Transverse colon (tissue), 4 donors: ENCODE measurements around the gene GSG1L2. TPM values are rescaled to one million over a fixed set of nuclear protein-coding genes. Genes with fewer than 3 reads are reported as not detected.

Experiments used
- DNase-seq: peaks from one replicate; pipeline ENCODE4 v3.0.0-alpha.2; 2019
- H3K27ac ChIP-seq, 4 donors: fragments of 200-600 bp; sonication (generic); 2 replicates each; pipeline ENCODE4 v1.5.1; 2016 to 2018; ENCODE audit warnings: inconsistent platforms in 4 of 4
- H3K27me3 ChIP-seq: fragments of 200-600 bp; sonication (generic); 2 replicates; pipeline ENCODE4 v1.5.1; 2017; ENCODE audit warnings: inconsistent platforms
- H3K36me3 ChIP-seq, 4 donors: fragments of 200-600 bp; sonication (generic); 2 replicates each; pipeline ENCODE4 v1.5.1; 2017 to 2019; ENCODE audit warnings: inconsistent platforms in 4 of 4
- H3K4me1 ChIP-seq, 4 donors: fragments of 200-600 bp; sonication (generic); 2 replicates each; pipeline ENCODE4 v1.5.1; 2017 to 2020; ENCODE audit warnings: inconsistent platforms in 4 of 4
- H3K4me3 ChIP-seq, 4 donors: fragments of 200-600 bp; sonication (generic); 1 replicate in 1 of 4; 2 replicates in 3 of 4; pipeline versions ENCODE4 v1.5.1 to v1.6.1; 2017 to 2019; ENCODE audit warnings: inconsistent platforms in 4 of 4
- H3K9me3 ChIP-seq, 2 donors: fragments of 200-600 bp; sonication (generic); 2 replicates each; pipeline ENCODE4 v1.5.1; 2017 to 2019; ENCODE audit warnings: inconsistent platforms in 2 of 2
- CTCF ChIP-seq, 5 experiments: fragments of 200-600 bp in 3 of 5; fragments of 450-650 bp in 2 of 5; sonication (generic) in 3 of 5; IDR thresholded peaks; 1 replicate in 2 of 5; 2 replicates in 3 of 5; pipeline ENCODE4 v1.5.1; 2016 to 2017; ENCODE audit warnings: antibody characterized with exemption in 5 of 5, inconsistent platforms in 3 of 5, mild to moderate bottlenecking in 2 of 5, moderate library complexity in 1 of 5
- EP300 ChIP-seq: sonication (generic); formaldehyde crosslinking; IDR thresholded peaks from one replicate; pipeline ENCODE4 v1.6.1; 2017; ENCODE audit warnings: antibody characterized with exemption, low read depth
- POLR2A ChIP-seq: fragments of 450-650 bp; IDR thresholded peaks from one replicate; pipeline ENCODE4 v1.6.1; 2016; ENCODE audit warnings: antibody characterized with exemption, mild to moderate bottlenecking, moderate library complexity
- POLR2AphosphoS5 ChIP-seq, 3 donors: sonication (generic); formaldehyde crosslinking; IDR thresholded peaks; one replicate each; pipeline ENCODE4 v1.6.1; 2016; ENCODE audit warnings: antibody characterized with exemption in 3 of 3
- WGBS, 2 donors: methylation state at CpG; one replicate each; pipeline ENCODE4 v1.1.5; 2018; ENCODE audit warnings: low coverage in 1 of 2; 5-methylcytosine and 5-hydroxymethylcytosine counted together
- in situ Hi-C, 4 donors: fragments of 200-750 bp; cut with MboI; loops; one replicate each; pipeline versions ENCODE4 v1.15.0 to v1.15.1; 2017; ENCODE audit warnings: low sequenced_read_pairs in 3 of 4, low pct_ligation_motif_present in 1 of 4, low pct_unique_long_range_greater_than_20kb in 1 of 4
- intact Hi-C: fragments of 100-400 bp; cut with DNase I; formaldehyde crosslinking; loops from one replicate; pipeline ENCODE4 v1.15.1; 2023; ENCODE audit warnings: low total_unique reads
- total RNA-seq, 4 donors: library from RNA; depleted of rRNA; stranded (reverse); fragments of >200 nt; gene quantifications; one replicate each; pipeline ENCODE4 v1.1.0, GENCODE V29; 2016

Gene GSG1L2
- total RNA-seq, 4 donors from 2014 or later: not detected

- Histone ChIP-seq H3K4me1 (no peaks in the 10 kb centered on the region), H3K9me3 (no peaks in the 10 kb centered on the region), H3K4me3 (no peak overlapping the region), H3K27me3 (no peaks in the 10 kb centered on the region), H3K27ac (no peak overlapping the region), H3K36me3 (no peaks in the 10 kb centered on the region)
- WGBS, 2 donors: 77% methylated on average over 7 of the region's 7 CpGs; no CpG with 5 or more reads in 1 of the 2 donors
- intact Hi-C loops (no loop called here), in situ Hi-C loops (no loop called here)
- no peak for TF ChIP-seq POLR2A
- no peak for TF ChIP-seq EP300
- TF ChIP-seq CTCF (IDR thresholded peaks at IDR 0.05): no peak
- no peak for TF ChIP-seq POLR2AphosphoS5 (IDR thresholded peaks at IDR 0.05)
- no peak for DNase-seq
Observed at GRCh38 chr17:9798724-9799123, 23.2 kb downstream of the GSG1L2 start.

- Histone ChIP-seq H3K4me1 (no peaks in the 10 kb centered on the region), H3K27ac (no peak overlapping the region), H3K4me3 (no peak overlapping the region), H3K9me3 (no peaks in the 10 kb centered on the region), H3K27me3 (no peaks in the 10 kb centered on the region), H3K36me3 (no peaks in the 10 kb centered on the region)
- intact Hi-C loops: no loop called here
- in situ Hi-C loops: no loop called here
- WGBS, 2 donors: 35 to 67% methylated on average over 2 to 3 of the region's 3 CpGs
- no peak for DNase-seq
- TF ChIP-seq POLR2A: no peak
- no peak for TF ChIP-seq CTCF (IDR thresholded peaks at IDR 0.05)
- no peak for TF ChIP-seq POLR2AphosphoS5 (IDR thresholded peaks at IDR 0.05)
- TF ChIP-seq EP300: no peak
Observed at GRCh38 chr17:9798008-9798407, 23.9 kb downstream of the GSG1L2 start.

- Histone ChIP-seq H3K9me3 (no peaks in the 10 kb centered on the region), H3K4me1 (no peaks in the 10 kb centered on the region), H3K4me3 (no peak overlapping the region), H3K27ac (no peak overlapping the region), H3K36me3 (no peaks in the 10 kb centered on the region), H3K27me3 (no peaks in the 10 kb centered on the region)
- in situ Hi-C loops: no loop called here
- no peak for DNase-seq
- intact Hi-C loops: no loop called here
- 76 to 93% methylated on average over 3 to 15 of the region's 15 CpGs for WGBS, 2 donors
- no peak for TF ChIP-seq CTCF (IDR thresholded peaks at IDR 0.05)
- no peak for TF ChIP-seq POLR2A
- TF ChIP-seq POLR2AphosphoS5 (IDR thresholded peaks at IDR 0.05): no peak
- no peak for TF ChIP-seq EP300
Observed at GRCh38 chr17:9792181-9792840, 29.6 kb downstream of the GSG1L2 start.

GRCh38 chr17:9790889-9791876, 30.7 kb downstream of the GSG1L2 start, which contains the start of gene DHRS7C:
DHRS7C (minus strand) TSS chr17:9791592; CDS start chr17:9791284, 308 bp downstream.
- Histone ChIP-seq H3K27me3 (no peaks in the 10 kb centered on the region), H3K36me3 (no peaks in the 10 kb centered on the region), H3K4me1 (no peaks in the 10 kb centered on the region), H3K9me3 (no peaks in the 10 kb centered on the region), H3K4me3 (no peak within 1 kb of the TSS), H3K27ac (no peak within 1 kb of the TSS)
- intact Hi-C loops (no loop called here), in situ Hi-C loops (no loop called here)
- TF ChIP-seq POLR2A: no peak
- no peak for TF ChIP-seq CTCF (IDR thresholded peaks at IDR 0.05)
- no peak for DNase-seq
- 68% methylated on average over 15 of the region's 15 CpGs; no CpG with 5 or more reads in 1 of the 2 donors for WGBS, 2 donors
